Measurements from ENCODE around the gene HMCN2. TPM values are rescaled to one million over a fixed set of nuclear protein-coding genes. Genes with fewer than 3 reads are reported as not detected.

Gene HMCN2
- total RNA-seq, 4 donors from 2014 or later = 9.6 to 21.1 (median 15.5) TPM

DNA sequence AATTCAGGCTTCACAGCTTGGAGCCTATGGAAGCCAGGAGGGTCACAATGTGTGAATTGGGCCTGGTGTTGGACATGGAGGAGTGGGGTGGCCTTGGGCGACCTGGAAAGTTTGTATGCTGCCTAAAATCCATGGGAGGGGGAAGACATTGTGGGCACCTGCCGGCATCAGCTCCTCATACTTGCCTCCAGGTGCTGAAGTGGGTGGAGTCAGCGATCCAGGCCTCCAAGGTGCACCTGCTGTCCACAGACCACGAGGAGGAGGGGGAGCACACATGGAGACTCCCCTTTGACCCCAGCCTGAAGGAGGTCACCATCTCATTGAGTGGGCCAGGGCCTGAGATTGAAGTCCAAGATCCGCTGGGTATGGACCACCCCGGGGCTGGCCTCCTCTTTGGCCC lies 29.1 kb downstream of the HMCN2 start:
- TF ChIP-seq POLR2A (IDR thresholded peaks at IDR 0.05) = no peak
- TF ChIP-seq EP300 (IDR thresholded peaks at IDR 0.05) = no peak
- no peak for TF ChIP-seq POLR2AphosphoS5 (IDR thresholded peaks at IDR 0.05)
- TF ChIP-seq, protein P1, sequence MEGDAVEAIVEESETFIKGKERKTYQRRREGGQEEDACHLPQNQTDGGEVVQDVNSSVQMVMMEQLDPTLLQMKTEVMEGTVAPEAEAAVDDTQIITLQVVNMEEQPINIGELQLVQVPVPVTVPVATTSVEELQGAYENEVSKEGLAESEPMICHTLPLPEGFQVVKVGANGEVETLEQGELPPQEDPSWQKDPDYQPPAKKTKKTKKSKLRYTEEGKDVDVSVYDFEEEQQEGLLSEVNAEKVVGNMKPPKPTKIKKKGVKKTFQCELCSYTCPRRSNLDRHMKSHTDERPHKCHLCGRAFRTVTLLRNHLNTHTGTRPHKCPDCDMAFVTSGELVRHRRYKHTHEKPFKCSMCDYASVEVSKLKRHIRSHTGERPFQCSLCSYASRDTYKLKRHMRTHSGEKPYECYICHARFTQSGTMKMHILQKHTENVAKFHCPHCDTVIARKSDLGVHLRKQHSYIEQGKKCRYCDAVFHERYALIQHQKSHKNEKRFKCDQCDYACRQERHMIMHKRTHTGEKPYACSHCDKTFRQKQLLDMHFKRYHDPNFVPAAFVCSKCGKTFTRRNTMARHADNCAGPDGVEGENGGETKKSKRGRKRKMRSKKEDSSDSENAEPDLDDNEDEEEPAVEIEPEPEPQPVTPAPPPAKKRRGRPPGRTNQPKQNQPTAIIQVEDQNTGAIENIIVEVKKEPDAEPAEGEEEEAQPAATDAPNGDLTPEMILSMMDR (IDR thresholded peaks at IDR 0.05) = no peak
- Histone ChIP-seq H3K27me3 (no peaks in the 10 kb centered on the region), H3K4me3 (no peak overlapping the region), H3K9me3 (no peaks in the 10 kb centered on the region), H3K27ac (no peak overlapping the region), H3K4me1 (peaks cover 0 to 34% (median 3%) of the 10 kb centered on the region in 3 donors), H3K36me3 (peaks cover 0 to 10% of the 10 kb centered on the region in 2 donors)
- ATAC-seq = no peak
- 80 to 90% methylated on average over 1 to 2 of the region's 6 CpGs for WGBS, 2 donors (ENCODE audit: low coverage in 1 of 2)

DNA sequence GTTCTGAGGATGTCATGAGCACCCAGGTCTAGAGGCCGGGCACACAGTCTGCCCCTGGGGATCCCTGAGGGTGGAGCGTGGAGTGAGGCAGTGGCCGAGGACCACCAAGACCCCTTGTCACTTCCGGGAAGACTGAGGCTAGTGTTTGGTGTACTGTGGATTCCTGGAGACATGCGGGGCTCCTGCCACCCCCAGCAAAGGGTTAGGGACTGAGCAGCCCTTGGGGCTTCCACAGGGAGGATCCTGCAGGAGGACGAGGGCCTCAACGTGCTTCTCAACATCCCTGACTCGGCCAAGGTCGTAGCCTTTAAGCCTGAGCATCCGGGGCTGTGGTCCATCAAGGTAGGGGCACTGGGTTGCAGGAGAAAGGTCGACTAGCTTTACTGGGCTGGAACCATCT lies 29.9 kb downstream of the HMCN2 start:
- Histone ChIP-seq H3K27ac (no peak overlapping the region), H3K4me1 (peaks cover 0 to 30% (median 3%) of the 10 kb centered on the region in 3 donors), H3K4me3 (no peak overlapping the region), H3K36me3 (peaks cover 0 to 18% of the 10 kb centered on the region in 2 donors), H3K9me3 (no peaks in the 10 kb centered on the region), H3K27me3 (no peaks in the 10 kb centered on the region)
- no peak for ATAC-seq
- WGBS, 2 donors (ENCODE audit: low coverage in 1 of 2) = no CpG with 5 or more reads among the region's 11 CpGs
- no peak for TF ChIP-seq EP300 (IDR thresholded peaks at IDR 0.05)
- TF ChIP-seq, protein P1 (IDR thresholded peaks at IDR 0.05) = no peak
- TF ChIP-seq POLR2A (IDR thresholded peaks at IDR 0.05) = no peak
- TF ChIP-seq POLR2AphosphoS5 (IDR thresholded peaks at IDR 0.05) = no peak

DNA sequence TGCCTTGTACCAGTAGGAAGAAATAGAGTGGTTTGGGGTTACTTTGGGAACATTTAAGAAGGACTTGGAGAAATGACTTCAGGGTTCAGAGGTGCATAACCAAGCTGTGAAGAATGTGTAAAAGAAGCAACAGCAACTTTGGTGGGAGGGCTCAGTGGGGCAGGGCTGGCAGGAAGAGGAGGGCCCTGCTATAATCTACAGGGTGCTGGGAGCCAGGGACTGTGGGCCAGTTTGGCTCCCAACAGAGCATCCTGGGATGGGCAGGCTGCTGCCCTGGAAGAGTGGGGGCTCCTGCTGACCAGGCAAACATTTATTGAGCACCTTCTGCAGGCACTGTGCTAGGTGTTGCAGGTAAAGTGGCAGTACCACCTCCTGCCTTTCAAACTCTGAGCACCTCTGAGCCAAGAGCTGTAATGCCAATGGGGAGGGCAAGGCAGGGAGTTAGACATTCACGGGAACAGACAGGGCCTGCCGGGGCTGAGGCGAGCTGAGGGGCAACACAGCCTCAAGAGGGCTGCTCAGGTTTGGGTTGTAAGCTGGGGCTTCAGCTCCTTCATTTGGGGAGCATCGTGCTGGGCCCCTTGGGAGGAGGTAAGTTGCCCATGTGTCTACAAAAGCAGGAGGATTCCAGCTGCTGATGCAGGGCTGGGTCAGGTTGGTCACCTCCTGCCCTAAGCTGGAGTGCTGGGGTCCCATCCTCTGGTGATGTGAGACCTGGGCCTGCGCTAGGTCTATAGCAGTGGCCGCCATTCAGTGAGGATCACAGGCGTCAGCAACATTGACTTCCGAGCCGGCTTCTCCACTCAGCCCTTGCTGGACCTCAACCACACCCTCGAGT lies 30.6 kb downstream of the HMCN2 start:
- WGBS, 2 donors (ENCODE audit: low coverage in 1 of 2) = no CpG with 5 or more reads among the region's 10 CpGs
- Histone ChIP-seq H3K4me3 (no peak overlapping the region), H3K4me1 (peaks cover 0 to 32% (median 3%) of the 10 kb centered on the region in 3 donors), H3K27me3 (no peaks in the 10 kb centered on the region), H3K27ac (peak overlapping the region in 1 of 4 donors; percentile 46), H3K9me3 (no peaks in the 10 kb centered on the region), H3K36me3 (peaks cover 0 to 23% of the 10 kb centered on the region in 2 donors)
- no peak for TF ChIP-seq EP300 (IDR thresholded peaks at IDR 0.05)
- no peak for TF ChIP-seq POLR2AphosphoS5 (IDR thresholded peaks at IDR 0.05)
- TF ChIP-seq, protein P1 (IDR thresholded peaks at IDR 0.05) = no peak
- no peak for TF ChIP-seq POLR2A (IDR thresholded peaks at IDR 0.05)
- ATAC-seq = no peak

DNA sequence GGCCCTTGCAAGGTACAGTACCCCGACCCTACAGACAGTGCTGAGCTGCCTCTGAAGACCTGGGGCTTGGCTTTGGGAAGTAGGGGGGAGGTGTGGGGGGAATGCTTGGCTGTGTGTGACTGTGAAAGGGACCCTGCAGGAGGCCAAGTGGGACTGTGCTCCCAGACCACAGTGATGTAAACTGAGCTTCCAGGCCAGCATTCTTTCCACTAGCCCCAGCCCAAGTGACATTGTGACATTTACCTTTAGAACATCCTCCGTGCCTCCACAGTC lies 31.2 kb downstream of the HMCN2 start:
- Histone ChIP-seq H3K4me1 (peaks cover 0 to 35% (median 3%) of the 10 kb centered on the region in 3 donors), H3K27ac (peak overlapping the region in 1 of 4 donors; percentile 46), H3K36me3 (peaks cover 0 to 23% of the 10 kb centered on the region in 2 donors), H3K9me3 (no peaks in the 10 kb centered on the region), H3K4me3 (no peak overlapping the region), H3K27me3 (no peaks in the 10 kb centered on the region)
- TF ChIP-seq POLR2A (IDR thresholded peaks at IDR 0.05) (no peak), EP300 (IDR thresholded peaks at IDR 0.05) (no peak), POLR2AphosphoS5 (IDR thresholded peaks at IDR 0.05) (no peak)
- TF ChIP-seq, protein P1 (IDR thresholded peaks at IDR 0.05) = no peak
- ATAC-seq = no peak
- 100% methylated on average over 1 of the region's 2 CpGs; no CpG with 5 or more reads in 1 of the 2 donors for WGBS, 2 donors (ENCODE audit: low coverage in 1 of 2)

DNA sequence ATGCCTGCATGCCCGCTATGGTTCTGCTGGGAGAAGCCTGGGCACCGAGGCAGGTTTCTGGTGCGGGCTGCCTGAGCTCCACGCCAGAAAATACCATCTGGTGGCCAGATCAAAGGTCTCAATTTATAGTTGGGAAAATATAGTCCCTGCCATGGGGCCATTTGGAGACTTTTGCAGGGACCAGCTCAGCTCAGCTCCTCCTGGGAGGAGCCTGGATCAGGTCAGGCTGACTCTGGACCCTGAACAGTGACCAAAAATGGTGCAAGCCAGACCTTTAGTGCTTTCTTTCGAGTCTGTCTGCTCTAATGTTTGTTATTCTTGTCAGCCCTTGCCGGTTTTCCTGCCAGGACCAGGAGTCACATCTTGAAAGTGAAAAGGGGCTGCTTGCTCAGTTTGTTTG lies 31.8 kb downstream of the HMCN2 start:
- peaks cover 0 to 23% of the 10 kb centered on the region in 2 donors for H3K36me3 ChIP-seq

More for the DNA sequence above, 31.8 kb downstream of the HMCN2 start:
- no peak for ATAC-seq
- H3K4me1 ChIP-seq = peaks cover 0 to 37% (median 3%) of the 10 kb centered on the region in 3 donors
- no peaks in the 10 kb centered on the region for H3K27me3 ChIP-seq
- whole genome bisulfite sequencing, 2 donors (ENCODE audit: low coverage in 1 of 2) = 15 to 30% methylated on average over 2 to 3 of the region's 6 CpGs
- H3K27ac ChIP-seq = peak overlapping the region in 2 of 4 donors; percentile 22 to 46
- TF ChIP-seq EP300 (IDR thresholded peaks at IDR 0.05) (no peak), POLR2A (IDR thresholded peaks at IDR 0.05) (no peak), POLR2AphosphoS5 (IDR thresholded peaks at IDR 0.05) (no peak)
- TF ChIP-seq, protein P1 (IDR thresholded peaks at IDR 0.05) = no peak
- H3K9me3 ChIP-seq = no peaks in the 10 kb centered on the region
- H3K4me3 ChIP-seq = no peak overlapping the region
